OCI-LY3 (cell line): ENCODE data around the gene CDC20B.

Experiments
- EZH2phosphoT487 ChIP-seq: fragments of 200-600 bp; shearing (Covaris generic); IDR thresholded peaks from 2 replicates; pipeline ENCODE4 v1.6.1; 2018; ENCODE audit warnings: antibody characterized with exemption, mixed run types, low read depth
- TF ChIP-seq, protein P1 (sequence below): fragments of 200-600, 300-600 bp; sonication (generic); IDR thresholded peaks from 2 replicates; pipeline ENCODE4 v1.5.1; 2014; ENCODE audit warnings: antibody characterized with exemption, low read length, low read depth

DNA sequence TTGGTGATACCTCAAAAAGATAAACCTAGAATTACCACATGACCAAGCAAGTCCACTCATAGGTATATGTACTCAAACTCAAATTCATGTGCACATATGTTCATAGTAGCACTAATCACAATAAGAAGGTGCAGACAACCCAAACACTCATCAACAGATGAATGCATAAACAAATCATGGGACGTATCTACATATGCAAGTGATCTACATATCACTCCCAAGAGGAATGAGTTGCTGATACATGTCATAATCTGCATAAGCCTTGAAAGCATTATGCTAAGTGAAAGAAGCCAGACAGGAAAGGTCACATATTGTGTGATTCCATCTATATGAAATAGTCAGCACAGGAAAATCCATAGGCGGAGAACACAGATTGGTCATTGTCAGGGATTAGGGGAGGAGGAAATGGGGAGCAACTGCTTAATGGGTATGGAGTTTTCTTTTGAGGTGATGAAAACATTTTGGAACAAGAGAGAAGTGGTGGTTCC lies 23.6 kb downstream of the CDC20B start:
- TF ChIP-seq, protein P1, sequence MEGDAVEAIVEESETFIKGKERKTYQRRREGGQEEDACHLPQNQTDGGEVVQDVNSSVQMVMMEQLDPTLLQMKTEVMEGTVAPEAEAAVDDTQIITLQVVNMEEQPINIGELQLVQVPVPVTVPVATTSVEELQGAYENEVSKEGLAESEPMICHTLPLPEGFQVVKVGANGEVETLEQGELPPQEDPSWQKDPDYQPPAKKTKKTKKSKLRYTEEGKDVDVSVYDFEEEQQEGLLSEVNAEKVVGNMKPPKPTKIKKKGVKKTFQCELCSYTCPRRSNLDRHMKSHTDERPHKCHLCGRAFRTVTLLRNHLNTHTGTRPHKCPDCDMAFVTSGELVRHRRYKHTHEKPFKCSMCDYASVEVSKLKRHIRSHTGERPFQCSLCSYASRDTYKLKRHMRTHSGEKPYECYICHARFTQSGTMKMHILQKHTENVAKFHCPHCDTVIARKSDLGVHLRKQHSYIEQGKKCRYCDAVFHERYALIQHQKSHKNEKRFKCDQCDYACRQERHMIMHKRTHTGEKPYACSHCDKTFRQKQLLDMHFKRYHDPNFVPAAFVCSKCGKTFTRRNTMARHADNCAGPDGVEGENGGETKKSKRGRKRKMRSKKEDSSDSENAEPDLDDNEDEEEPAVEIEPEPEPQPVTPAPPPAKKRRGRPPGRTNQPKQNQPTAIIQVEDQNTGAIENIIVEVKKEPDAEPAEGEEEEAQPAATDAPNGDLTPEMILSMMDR = no peak
- no peak for TF ChIP-seq EZH2phosphoT487
